ENCODE measurements around the gene PPP6R3. TPM values are rescaled to one million over a fixed set of nuclear protein-coding genes. Genes with fewer than 3 reads are reported as not detected.

PPP6R3 gene
- total RNA-seq, 1 experiment from 2014 or later: 129 TPM

DNA sequence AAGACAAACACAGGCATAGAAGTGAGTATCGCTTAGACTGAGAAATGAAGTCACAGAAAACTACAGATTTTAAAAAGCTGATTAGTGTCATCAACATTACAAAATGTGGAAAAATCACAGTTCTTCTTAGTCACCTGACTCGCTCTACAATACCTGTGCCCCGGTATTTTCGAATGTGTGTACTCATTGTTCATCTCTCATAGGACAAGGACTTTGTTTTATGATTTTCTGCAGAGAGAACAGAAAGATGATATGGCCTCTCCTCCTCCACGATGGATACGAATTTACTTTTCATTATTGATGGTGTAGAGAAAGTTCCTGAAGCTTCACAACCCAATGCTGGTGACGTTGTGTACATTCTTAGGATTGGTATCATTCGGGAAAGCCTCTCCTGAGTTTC is 194.4 kb downstream of the PPP6R3 start:
- intact Hi-C loops (cut with micrococcal nuclease; ENCODE audit: unreplicated experiment): no loop called here
- TF ChIP-seq, protein P1, sequence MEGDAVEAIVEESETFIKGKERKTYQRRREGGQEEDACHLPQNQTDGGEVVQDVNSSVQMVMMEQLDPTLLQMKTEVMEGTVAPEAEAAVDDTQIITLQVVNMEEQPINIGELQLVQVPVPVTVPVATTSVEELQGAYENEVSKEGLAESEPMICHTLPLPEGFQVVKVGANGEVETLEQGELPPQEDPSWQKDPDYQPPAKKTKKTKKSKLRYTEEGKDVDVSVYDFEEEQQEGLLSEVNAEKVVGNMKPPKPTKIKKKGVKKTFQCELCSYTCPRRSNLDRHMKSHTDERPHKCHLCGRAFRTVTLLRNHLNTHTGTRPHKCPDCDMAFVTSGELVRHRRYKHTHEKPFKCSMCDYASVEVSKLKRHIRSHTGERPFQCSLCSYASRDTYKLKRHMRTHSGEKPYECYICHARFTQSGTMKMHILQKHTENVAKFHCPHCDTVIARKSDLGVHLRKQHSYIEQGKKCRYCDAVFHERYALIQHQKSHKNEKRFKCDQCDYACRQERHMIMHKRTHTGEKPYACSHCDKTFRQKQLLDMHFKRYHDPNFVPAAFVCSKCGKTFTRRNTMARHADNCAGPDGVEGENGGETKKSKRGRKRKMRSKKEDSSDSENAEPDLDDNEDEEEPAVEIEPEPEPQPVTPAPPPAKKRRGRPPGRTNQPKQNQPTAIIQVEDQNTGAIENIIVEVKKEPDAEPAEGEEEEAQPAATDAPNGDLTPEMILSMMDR (conservative IDR thresholded peaks at IDR 0.05): no peak
- Histone ChIP-seq H3K4me3 (no peak overlapping the region), H3F3A (ENCODE audit: insufficient read depth, low read depth) (no peaks in the 10 kb centered on the region), H3K27ac (no peak overlapping the region), H3K9me3 (ENCODE audit: insufficient read depth, low read depth) (no peaks in the 10 kb centered on the region), H3K9me2 (ENCODE audit: insufficient read depth) (no peaks in the 10 kb centered on the region), H2AFZ (no peak overlapping the region), H3K36me3 (ENCODE audit: low read depth) (no peaks in the 10 kb centered on the region), H3K27me3 (ENCODE audit: insufficient read depth, low read depth) (peaks cover 83% of the 10 kb centered on the region), H4K20me1 (ENCODE audit: insufficient read depth) (no peaks in the 10 kb centered on the region), H3K79me2 (ENCODE audit: low read depth) (no peaks in the 10 kb centered on the region), H3K4me2 (no peak overlapping the region), H3K4me1 (replicated peaks; ENCODE audit: insufficient read depth) (no peaks in the 10 kb centered on the region)
- DNase-seq: no peak
- ChIA-PET POLR2A (ENCODE audit: unreplicated experiment) (interaction anchor here (0.6 kb wide), 1 partner anchor 230 kb away, joined by 6 read pairs; no protein-coding TSS in a partner anchor), CTCF (no interaction called here)
- BruUV-seq (replicated peaks): no TSS peak

DNA sequence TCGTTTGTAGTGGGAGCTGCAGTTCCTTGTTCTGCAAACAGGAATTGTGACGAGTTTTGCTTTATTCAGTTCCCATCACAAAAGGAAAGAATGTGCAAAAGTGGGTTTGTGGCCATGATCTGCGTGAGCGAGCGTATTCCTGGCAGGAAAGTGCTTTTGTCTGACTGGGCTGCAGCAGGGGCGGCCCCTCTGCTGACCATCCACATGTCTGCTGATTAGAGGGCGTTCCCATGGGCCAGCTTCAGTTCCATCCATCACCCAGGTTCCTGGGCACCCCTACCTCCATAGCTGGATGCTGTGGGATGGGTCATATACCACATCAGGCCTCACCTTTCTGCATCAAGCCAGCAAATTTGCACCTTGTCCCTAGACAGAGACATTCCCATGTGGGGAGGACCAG is 194.9 kb downstream of the PPP6R3 start:
- Histone ChIP-seq H3K27me3 (ENCODE audit: insufficient read depth, low read depth) (peaks cover 83% of the 10 kb centered on the region), H3K4me3 (no peak overlapping the region), H4K20me1 (ENCODE audit: insufficient read depth) (no peaks in the 10 kb centered on the region), H3K36me3 (ENCODE audit: low read depth) (no peaks in the 10 kb centered on the region), H3F3A (ENCODE audit: insufficient read depth, low read depth) (no peaks in the 10 kb centered on the region), H3K9me2 (ENCODE audit: insufficient read depth) (no peaks in the 10 kb centered on the region), H3K79me2 (ENCODE audit: low read depth) (no peaks in the 10 kb centered on the region), H2AFZ (no peak overlapping the region), H3K4me2 (no peak overlapping the region), H3K4me1 (replicated peaks; ENCODE audit: insufficient read depth) (no peaks in the 10 kb centered on the region), H3K9me3 (ENCODE audit: insufficient read depth, low read depth) (no peaks in the 10 kb centered on the region), H3K27ac (no peak overlapping the region)
- POLR2A ChIA-PET (ENCODE audit: unreplicated experiment): interaction anchor here (0.6 kb wide), 1 partner anchor 229 kb away, joined by 6 read pairs; no protein-coding TSS in a partner anchor
- intact Hi-C loops (cut with micrococcal nuclease; ENCODE audit: unreplicated experiment): no loop called here
- TF ChIP-seq EZH2 (IDR thresholded peaks at IDR 0.05; ENCODE audit: low read depth): no peak
- CTCF ChIA-PET: no interaction called here
- no TSS peak for BruUV-seq (replicated peaks)
- DNase-seq: no peak

DNA sequence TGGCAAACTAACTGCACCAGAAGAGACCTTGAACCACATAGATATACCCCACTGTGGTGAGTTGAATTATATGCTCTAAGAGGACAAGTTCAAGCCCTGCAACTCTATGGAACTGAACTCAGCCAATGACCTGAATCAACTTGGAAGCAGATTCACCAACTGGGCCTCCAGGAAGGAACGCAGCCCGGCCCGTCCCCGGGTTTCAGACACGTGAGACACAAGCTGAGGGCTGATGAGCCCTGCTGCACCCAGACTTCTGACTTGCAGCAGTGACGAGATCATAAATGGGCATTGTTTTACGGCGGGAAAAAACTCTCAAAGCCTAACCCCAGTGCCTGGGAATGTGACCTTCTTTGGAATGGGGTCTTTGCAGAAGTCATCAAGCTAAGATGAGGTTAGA is 195.3 kb downstream of the PPP6R3 start:
- Histone ChIP-seq H3F3A (ENCODE audit: insufficient read depth, low read depth) (no peaks in the 10 kb centered on the region), H3K4me2 (no peak overlapping the region), H3K27ac (no peak overlapping the region), H3K4me3 (no peak overlapping the region), H3K79me2 (ENCODE audit: low read depth) (no peaks in the 10 kb centered on the region), H2AFZ (no peak overlapping the region), H4K20me1 (ENCODE audit: insufficient read depth) (no peaks in the 10 kb centered on the region), H3K36me3 (ENCODE audit: low read depth) (no peaks in the 10 kb centered on the region), H3K4me1 (replicated peaks; ENCODE audit: insufficient read depth) (no peaks in the 10 kb centered on the region), H3K27me3 (ENCODE audit: insufficient read depth, low read depth) (peaks cover 83% of the 10 kb centered on the region), H3K9me2 (ENCODE audit: insufficient read depth) (no peaks in the 10 kb centered on the region), H3K9me3 (ENCODE audit: insufficient read depth, low read depth) (no peaks in the 10 kb centered on the region)
- POLR2A ChIA-PET (ENCODE audit: unreplicated experiment): no interaction called here
- intact Hi-C loops (cut with micrococcal nuclease; ENCODE audit: unreplicated experiment): no loop called here
- CTCF ChIA-PET: no interaction called here
- no TSS peak for BruUV-seq (replicated peaks)
- TF ChIP-seq, protein P1 (conservative IDR thresholded peaks at IDR 0.05): no peak
- TF ChIP-seq EZH2 (IDR thresholded peaks at IDR 0.05; ENCODE audit: low read depth): no peak
- no peak for DNase-seq
